GM19455 (cell line): Measurements from ENCODE around the gene CPPED1.

ENCODE experiments used
- ATAC-seq: cut with Tn5 transposase; IDR thresholded peaks from one replicate; pipeline ENCODE4 v1.9.1; 2021; ENCODE audit not compliant: unreplicated experiment

Gene CPPED1

GRCh38 chr16:12613131-12613991, 190.3 kb downstream of the CPPED1 start:
- no peak for ATAC-seq

DNA sequence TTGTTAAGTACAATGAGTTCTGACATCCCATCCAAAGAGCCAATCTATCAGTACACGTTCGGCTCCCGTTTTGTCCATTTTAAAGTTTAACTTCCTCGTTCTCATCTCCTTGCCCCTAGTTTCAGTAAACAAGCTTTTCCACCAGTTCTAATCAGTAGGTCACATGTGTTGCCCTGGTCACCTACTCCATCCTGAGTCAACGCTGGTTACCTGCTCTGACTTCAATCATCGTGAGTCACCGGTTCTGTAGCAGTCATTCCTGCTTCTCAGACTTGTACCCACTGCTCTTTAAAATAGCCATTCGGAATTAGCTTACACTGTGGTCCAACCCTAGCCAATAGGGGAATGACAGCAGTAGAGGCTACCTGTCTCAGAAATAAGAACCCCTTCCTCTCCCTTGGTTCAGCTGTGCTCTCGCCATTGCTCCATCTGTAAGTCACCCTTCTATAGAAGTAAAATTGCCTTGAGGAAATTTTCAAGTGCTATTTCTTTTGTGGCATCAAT, 191.0 kb downstream of the CPPED1 start:
- no peak for ATAC-seq

GRCh38 chr16:12611916-12612597, 191.6 kb downstream of the CPPED1 start:
- ATAC-seq: no peak

- no peak for ATAC-seq
Measured at GRCh38 chr16:12611006-12611477, 192.6 kb downstream of the CPPED1 start.

GRCh38 chr16:12609937-12610699, 193.6 kb downstream of the CPPED1 start:
- ATAC-seq: no peak
